Measurements from ENCODE around the gene ZBTB46.
"Not testable (repeated sequence)": the region's sequence is repeated elsewhere in the genome, so short reads cannot be mapped to it uniquely, and the experiment has no call there.

The ZBTB46 gene

GRCh38 chr20:63830841-63831588, at the start of gene ZBTB46:
TSS of gene ZBTB46 (minus strand) at chr20:63831264. CDS start at chr20:63790757, 40,507 bp downstream.
- no peak for DNase-seq (ENCODE audit: low read depth)

- DNase-seq (ENCODE audit: low read depth): no peak
These were observed 48.0 kb upstream of the ZBTB46 start for GRCh38 chr20:63878899-63879663.

GRCh38 chr20:63877755-63878470, 46.8 kb upstream of the ZBTB46 start:
- no peak for DNase-seq (ENCODE audit: low read depth)

- no peak for DNase-seq (ENCODE audit: low read depth)
These were observed 45.5 kb upstream of the ZBTB46 start for GRCh38 chr20:63876489-63877036.

GRCh38 chr20:63874241-63874640, 43.2 kb upstream of the ZBTB46 start:
- not testable (repeated sequence) for DNase-seq (ENCODE audit: low read depth)

GRCh38 chr20:63873477-63873971, 42.5 kb upstream of the ZBTB46 start:
- no peak for DNase-seq (ENCODE audit: low read depth)

GRCh38 chr20:63868264-63868663, 37.2 kb upstream of the ZBTB46 start:
- DNase-seq (ENCODE audit: low read depth): no peak

GRCh38 chr20:63867042-63867441, 36.0 kb upstream of the ZBTB46 start:
- DNase-seq (ENCODE audit: low read depth): not testable (repeated sequence)

- DNase-seq (ENCODE audit: low read depth): peak; percentile 97
These were observed 34.0 kb upstream of the ZBTB46 start, which contains the start of gene TPD52L2 for GRCh38 chr20:63864978-63865640. TSS of gene TPD52L2 (plus strand) at chr20:63865270. CDS start at chr20:63865366, 96 bp downstream.

GRCh38 chr20:63864545-63864977, 33.5 kb upstream of the ZBTB46 start:
- no peak for DNase-seq (ENCODE audit: low read depth)

GRCh38 chr20:63863798-63864544, 32.9 kb upstream of the ZBTB46 start:
- DNase-seq (ENCODE audit: low read depth): peak; percentile 68

GRCh38 chr20:63863021-63863797, 32.1 kb upstream of the ZBTB46 start:
- DNase-seq (ENCODE audit: low read depth): no peak

- DNase-seq (ENCODE audit: low read depth): no peak
These were observed 31.2 kb upstream of the ZBTB46 start for GRCh38 chr20:63861981-63862901.

- no peak for DNase-seq (ENCODE audit: low read depth)
These were observed 30.4 kb upstream of the ZBTB46 start, which contains the start of gene ABHD16B for GRCh38 chr20:63861365-63861934. TSS of gene ABHD16B (plus strand) at chr20:63861498. CDS start at chr20:63861541, 43 bp downstream.

- DNase-seq (ENCODE audit: low read depth): no peak
These were observed 29.4 kb upstream of the ZBTB46 start for GRCh38 chr20:63860325-63861051.

- DNase-seq (ENCODE audit: low read depth): no peak
These were observed 28.2 kb upstream of the ZBTB46 start for GRCh38 chr20:63859166-63859699.
